ENCODE measurements around the gene CLDN5.

The CLDN5 gene

GRCh38 chr22:19526076-19526701 is 2.0 kb upstream of the CLDN5 start:
- no peak for TF ChIP-seq HDGF (IDR thresholded peaks at IDR 0.05; ENCODE audit: borderline replicate concordance)
- TF ChIP-seq ARNT (IDR thresholded peaks at IDR 0.05): no peak
- no peak for TF ChIP-seq CTBP1 (IDR thresholded peaks at IDR 0.05; ENCODE audit: borderline replicate concordance)
- TF ChIP-seq BHLHE40 (IDR thresholded peaks at IDR 0.05; ENCODE audit: borderline replicate concordance): no peak
- TF ChIP-seq NFRKB (IDR thresholded peaks at IDR 0.05): no peak
- POLR2A ChIA-PET: interaction anchor here (0.6 to 1.1 kb wide), 2 partner anchors 47 to 318 kb away, joined by 3 read pairs; partner anchors contain the start of gene CDC45
- CTCF ChIA-PET: no interaction called here
- peak; percentile 5 for DNase-seq (ENCODE audit: extremely low spot score)

GRCh38 chr22:19525666-19526065 is 1.5 kb upstream of the CLDN5 start:
- CTCF ChIA-PET: no interaction called here
- no peak for TF ChIP-seq TARDBP (IDR thresholded peaks at IDR 0.05)
- no peak for TF ChIP-seq CTBP1 (IDR thresholded peaks at IDR 0.05; ENCODE audit: borderline replicate concordance)
- no peak for TF ChIP-seq ARNT (IDR thresholded peaks at IDR 0.05)
- no peak for TF ChIP-seq SP1 (IDR thresholded peaks at IDR 0.05)
- no peak for TF ChIP-seq BHLHE40 (IDR thresholded peaks at IDR 0.05; ENCODE audit: borderline replicate concordance)
- TF ChIP-seq PKNOX1 (IDR thresholded peaks at IDR 0.05): no peak
- no peak for TF ChIP-seq LEF1 (IDR thresholded peaks at IDR 0.05; ENCODE audit: borderline replicate concordance)
- no peak for TF ChIP-seq FOXK2 (IDR thresholded peaks at IDR 0.05)
- TF ChIP-seq FOXM1 (IDR thresholded peaks at IDR 0.05; ENCODE audit: borderline replicate concordance): no peak
- TF ChIP-seq FOXA1 (IDR thresholded peaks at IDR 0.05): no peak
- TF ChIP-seq L3MBTL2 (conservative IDR thresholded peaks at IDR 0.05): no peak
- TF ChIP-seq ELF4 (IDR thresholded peaks at IDR 0.05): no peak
- POLR2A ChIA-PET: no interaction called here
- peak; percentile 7 for DNase-seq (ENCODE audit: extremely low spot score)

- TF ChIP-seq ZNF384 (IDR thresholded peaks at IDR 0.05) (no peak), ELF4 (IDR thresholded peaks at IDR 0.05) (no peak), ARNT (IDR thresholded peaks at IDR 0.05) (no peak), SP1 (IDR thresholded peaks at IDR 0.05) (no peak), L3MBTL2 (conservative IDR thresholded peaks at IDR 0.05) (no peak), LEF1 (IDR thresholded peaks at IDR 0.05; ENCODE audit: borderline replicate concordance) (no peak), FOXK2 (IDR thresholded peaks at IDR 0.05) (no peak)
- ChIA-PET POLR2A (no interaction called here), CTCF (no interaction called here)
- DNase-seq (ENCODE audit: extremely low spot score): peak; percentile 6
These were observed 978 bp upstream of the CLDN5 start for GRCh38 chr22:19525116-19525660.

GRCh38 chr22:19523240-19524169 is 705 bp downstream of the CLDN5 start:
- no peak for DNase-seq (ENCODE audit: extremely low spot score)
- TF ChIP-seq FOXA1 (IDR thresholded peaks at IDR 0.05) (no peak), NFRKB (IDR thresholded peaks at IDR 0.05) (no peak), SP1 (IDR thresholded peaks at IDR 0.05) (no peak), ELF4 (IDR thresholded peaks at IDR 0.05) (no peak), PKNOX1 (IDR thresholded peaks at IDR 0.05) (no peak), HDGF (IDR thresholded peaks at IDR 0.05; ENCODE audit: borderline replicate concordance) (no peak), LEF1 (IDR thresholded peaks at IDR 0.05; ENCODE audit: borderline replicate concordance) (no peak), TARDBP (IDR thresholded peaks at IDR 0.05) (no peak), CTBP1 (IDR thresholded peaks at IDR 0.05; ENCODE audit: borderline replicate concordance) (no peak), ARNT (IDR thresholded peaks at IDR 0.05) (no peak)
- POLR2A ChIA-PET: no interaction called here
- CTCF ChIA-PET: interaction anchor here (0.7 kb wide), 1 partner anchor 195 kb away, joined by 3 read pairs; no protein-coding TSS in a partner anchor

DNA sequence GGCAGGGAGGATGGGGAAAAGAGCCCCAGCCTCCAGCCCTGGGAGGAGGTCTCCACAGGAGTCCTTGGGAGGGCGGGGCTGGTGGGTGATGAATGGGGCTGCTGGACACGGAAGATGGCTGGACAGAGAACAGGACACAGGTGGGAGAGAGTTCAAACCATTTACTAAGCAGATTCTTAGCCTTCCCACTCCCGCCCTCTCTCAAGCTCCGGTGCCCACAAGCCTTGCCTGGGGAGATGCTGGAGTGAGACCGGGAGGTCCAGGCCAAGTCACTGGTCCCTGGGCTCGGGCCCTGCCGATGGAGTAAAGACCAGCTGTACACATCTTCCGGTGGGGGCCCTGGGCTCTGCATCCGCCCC is 1.4 kb downstream of the CLDN5 start:
- no peak for DNase-seq (ENCODE audit: extremely low spot score)
- TF ChIP-seq FOXM1 (IDR thresholded peaks at IDR 0.05; ENCODE audit: borderline replicate concordance) (no peak), ARNT (IDR thresholded peaks at IDR 0.05) (no peak), SUZ12 (IDR thresholded peaks at IDR 0.05) (no peak), TARDBP (IDR thresholded peaks at IDR 0.05) (no peak), NFRKB (IDR thresholded peaks at IDR 0.05) (no peak), LEF1 (IDR thresholded peaks at IDR 0.05; ENCODE audit: borderline replicate concordance) (no peak), FOXK2 (IDR thresholded peaks at IDR 0.05) (no peak), SP1 (IDR thresholded peaks at IDR 0.05) (no peak), PKNOX1 (IDR thresholded peaks at IDR 0.05) (no peak), HDGF (IDR thresholded peaks at IDR 0.05; ENCODE audit: borderline replicate concordance) (no peak)
- ChIA-PET POLR2A (no interaction called here), CTCF (no interaction called here)

Measured in HEK293T (cell line).